GM12891 (cell line): ENCODE measurements around the gene RBM39.

Experiments
- DNase-seq: peaks from one replicate; pipeline ENCODE4 v3.0.0; 2011; ENCODE audit warnings: low spot score; ENCODE audit not compliant: insufficient read length
- FAIRE-seq: peaks from 2 replicates; lab custom pipeline; 2011; peaks lifted over from hg19 to GRCh38; lab: Jason Lieb, UNC
- PAX5 ChIP-seq: IDR thresholded peaks from 2 replicates; pipeline ENCODE4 v1.6.1; 2011; ENCODE audit warnings: low read length, moderate library complexity, mild to moderate bottlenecking; ENCODE audit not compliant: insufficient read depth, severe bottlenecking
- POLR2A ChIP-seq: IDR thresholded peaks from 2 replicates; pipeline ENCODE4 v1.6.1; 2011; ENCODE audit warnings: low read depth, low read length, control low read depth
- POLR2AphosphoS5 ChIP-seq: IDR thresholded peaks from 2 replicates; pipeline ENCODE4 v1.6.1; 2011; ENCODE audit warnings: low read depth, low read length, control low read depth
- POU2F2 ChIP-seq: IDR thresholded peaks from 2 replicates; pipeline ENCODE4 v1.6.1; 2011; ENCODE audit warnings: low read depth, mild to moderate bottlenecking, control low read depth, low read length, moderate library complexity
- SPI1 ChIP-seq: IDR thresholded peaks from 2 replicates; pipeline ENCODE4 v1.6.1; 2011; ENCODE audit warnings: low read depth, low read length, control low read depth
- TAF1 ChIP-seq: IDR thresholded peaks from 2 replicates; pipeline ENCODE4 v1.6.1; 2011; ENCODE audit warnings: low read depth, low read length, control low read depth

RBM39 gene

DNA sequence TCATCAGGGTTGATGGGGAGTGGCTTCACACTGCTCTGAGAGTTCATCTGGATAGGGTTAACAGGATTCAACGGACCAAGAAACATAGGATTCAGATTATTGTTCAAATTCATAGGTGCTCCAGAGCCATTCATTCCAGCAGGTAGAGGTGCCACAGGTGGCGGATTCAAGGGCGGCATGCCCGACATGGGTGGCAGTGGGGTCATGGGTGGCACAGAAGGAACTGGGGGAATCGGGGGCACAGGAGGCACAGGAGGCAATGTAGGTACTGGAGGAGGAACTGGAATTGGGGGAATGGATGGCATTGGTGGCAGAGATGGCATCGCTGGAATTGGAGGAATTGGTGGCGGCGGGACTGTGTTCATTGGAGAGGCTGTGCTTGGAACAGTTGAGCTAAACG is 87.6 kb downstream of the RBM39 start:
- TF ChIP-seq SPI1 (no peak), POLR2A (no peak), POU2F2 (no peak), POLR2AphosphoS5 (no peak), PAX5 (no peak), TAF1 (no peak)
- FAIRE-seq (no peak), DNase-seq (no peak)

DNA sequence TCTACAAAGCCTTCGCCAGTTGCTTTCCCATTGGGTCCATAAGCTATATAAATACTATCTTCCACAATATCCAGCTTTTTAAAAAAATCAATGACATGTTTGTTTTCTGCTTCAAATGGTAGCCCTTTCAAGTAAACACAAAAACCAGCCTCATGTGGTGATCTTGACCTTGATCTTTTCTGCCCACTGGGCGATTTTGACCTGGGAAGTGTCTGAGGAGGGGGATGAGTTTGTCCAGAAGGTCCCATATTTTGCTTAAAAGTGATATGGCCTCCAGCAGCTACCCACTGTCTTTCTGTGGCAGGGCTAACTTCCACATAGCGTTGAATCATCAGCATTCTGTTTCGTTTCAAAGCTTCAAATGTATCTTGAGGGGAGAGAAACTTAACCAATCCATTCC is 88.2 kb downstream of the RBM39 start:
- FAIRE-seq, result no peak
- TF ChIP-seq POLR2AphosphoS5 (no peak), SPI1 (no peak), TAF1 (no peak), POLR2A (no peak), PAX5 (no peak), POU2F2 (no peak)

More for the DNA sequence above, 88.2 kb downstream of the RBM39 start:
- DNase-seq, result no peak
